Hepatocyte (in vitro differentiated cells): ENCODE data around the gene PCNA.

Experiments
- EZH2 ChIP-seq: fragments of 200-600 bp; sonication (generic); IDR thresholded peaks from 2 replicates; pipeline ENCODE4 v1.6.1; 2016; ENCODE audit warnings: antibody characterized with exemption, mild to moderate bottlenecking, borderline replicate concordance
- EZH2phosphoT487 ChIP-seq: fragments of 200-600 bp; sonication (generic); IDR thresholded peaks from one replicate; pipeline ENCODE4 v1.6.1; 2018; ENCODE audit warnings: antibody characterized with exemption, mild to moderate bottlenecking, low read depth, moderate library complexity; ENCODE audit not compliant: unreplicated experiment, severe bottlenecking
- TF ChIP-seq, protein P1 (sequence below): fragments of 200-600 bp; sonication (generic); IDR thresholded peaks from 2 replicates; pipeline ENCODE4 v1.5.1; 2016; ENCODE audit warnings: antibody characterized with exemption, mild to moderate bottlenecking; ENCODE audit not compliant: poor library complexity

DNA sequence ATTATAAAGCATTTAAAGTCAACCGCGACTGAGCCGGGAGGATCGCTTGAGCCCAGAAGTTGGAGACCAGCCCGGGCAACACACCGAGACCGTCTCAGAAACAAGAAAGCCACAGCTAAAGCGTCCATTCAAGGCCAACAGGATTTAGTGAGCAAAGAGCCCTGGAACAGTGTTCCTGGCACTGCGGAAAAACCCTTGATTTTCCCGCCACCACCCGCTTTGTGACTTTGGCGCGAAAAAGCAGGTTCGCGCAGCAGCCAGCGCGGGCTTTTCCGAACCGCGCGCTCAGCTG lies 669 bp downstream of the PCNA start:
- TF ChIP-seq, protein P1, sequence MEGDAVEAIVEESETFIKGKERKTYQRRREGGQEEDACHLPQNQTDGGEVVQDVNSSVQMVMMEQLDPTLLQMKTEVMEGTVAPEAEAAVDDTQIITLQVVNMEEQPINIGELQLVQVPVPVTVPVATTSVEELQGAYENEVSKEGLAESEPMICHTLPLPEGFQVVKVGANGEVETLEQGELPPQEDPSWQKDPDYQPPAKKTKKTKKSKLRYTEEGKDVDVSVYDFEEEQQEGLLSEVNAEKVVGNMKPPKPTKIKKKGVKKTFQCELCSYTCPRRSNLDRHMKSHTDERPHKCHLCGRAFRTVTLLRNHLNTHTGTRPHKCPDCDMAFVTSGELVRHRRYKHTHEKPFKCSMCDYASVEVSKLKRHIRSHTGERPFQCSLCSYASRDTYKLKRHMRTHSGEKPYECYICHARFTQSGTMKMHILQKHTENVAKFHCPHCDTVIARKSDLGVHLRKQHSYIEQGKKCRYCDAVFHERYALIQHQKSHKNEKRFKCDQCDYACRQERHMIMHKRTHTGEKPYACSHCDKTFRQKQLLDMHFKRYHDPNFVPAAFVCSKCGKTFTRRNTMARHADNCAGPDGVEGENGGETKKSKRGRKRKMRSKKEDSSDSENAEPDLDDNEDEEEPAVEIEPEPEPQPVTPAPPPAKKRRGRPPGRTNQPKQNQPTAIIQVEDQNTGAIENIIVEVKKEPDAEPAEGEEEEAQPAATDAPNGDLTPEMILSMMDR, result no peak
- TF ChIP-seq EZH2, result no peak
- TF ChIP-seq EZH2phosphoT487, result no peak
